Measurements from ENCODE around the gene HIKESHI.
A peak's percentile ranks its signal among the peaks of the same experiment; 100 is the strongest.
"Not testable (repeated sequence)": the region's sequence is repeated elsewhere in the genome, so short reads cannot be mapped to it uniquely, and the experiment has no call there.

Gene HIKESHI

GRCh38 chr11:86294026-86294425 lies 8.0 kb upstream of the HIKESHI start:
- TF ChIP-seq CTCF (conservative IDR thresholded peaks at IDR 0.05; ENCODE audit: low read depth, low read length): no peak
- no peak overlapping the region for H3K4me3 ChIP-seq (ENCODE audit: low read length)
- no peak for DNase-seq (ENCODE audit: low read depth)

- H3K4me3 ChIP-seq (ENCODE audit: low read length): peak overlapping the region; percentile 99
- no peak for TF ChIP-seq CTCF (conservative IDR thresholded peaks at IDR 0.05; ENCODE audit: low read depth, low read length)
- DNase-seq (ENCODE audit: low read depth): no peak
These were observed 323 bp upstream of the HIKESHI start for GRCh38 chr11:86301742-86302091.

GRCh38 chr11:86303257-86303656 lies 1.2 kb downstream of the HIKESHI start:
- peak overlapping the region; percentile 99 for H3K4me3 ChIP-seq (ENCODE audit: low read length)

GRCh38 chr11:86308710-86309109 lies 6.7 kb downstream of the HIKESHI start:
- not testable (repeated sequence) for H3K4me3 ChIP-seq (ENCODE audit: low read length); DNase-seq (ENCODE audit: low read depth)

More at GRCh38 chr11:86303257-86303656, 1.2 kb downstream of the HIKESHI start:
- DNase-seq (ENCODE audit: low read depth): no peak
- TF ChIP-seq CTCF (conservative IDR thresholded peaks at IDR 0.05; ENCODE audit: low read depth, low read length): no peak

- H3K4me3 ChIP-seq (ENCODE audit: low read length): no peak overlapping the region
- no peak for TF ChIP-seq CTCF (conservative IDR thresholded peaks at IDR 0.05; ENCODE audit: low read depth, low read length)
These were observed 11.8 kb downstream of the HIKESHI start for GRCh38 chr11:86313793-86314192.

GRCh38 chr11:86314636-86315035 lies 12.6 kb downstream of the HIKESHI start:
- no peak for TF ChIP-seq CTCF (conservative IDR thresholded peaks at IDR 0.05; ENCODE audit: low read depth, low read length)

More at GRCh38 chr11:86313793-86314192, 11.8 kb downstream of the HIKESHI start:
- no peak for DNase-seq (ENCODE audit: low read depth)

GRCh38 chr11:86335131-86335767 lies 33.2 kb downstream of the HIKESHI start:
- DNase-seq (ENCODE audit: low read depth): no peak
- no peak for TF ChIP-seq CTCF (conservative IDR thresholded peaks at IDR 0.05; ENCODE audit: low read depth, low read length)
- H3K4me3 ChIP-seq (ENCODE audit: low read length): no peak overlapping the region

More at GRCh38 chr11:86314636-86315035, 12.6 kb downstream of the HIKESHI start:
- no peak overlapping the region for H3K4me3 ChIP-seq (ENCODE audit: low read length)
- no peak for DNase-seq (ENCODE audit: low read depth)

Data from retinal pigment epithelial cell (primary cell).